ENCODE measurements around the gene MUTYH.

- TF ChIP-seq CTCF (IDR thresholded peaks at IDR 0.05) (no peak), POLR2A (IDR thresholded peaks at IDR 0.05; ENCODE audit: low read depth) (no peak), POLR2AphosphoS5 (IDR thresholded peaks at IDR 0.05) (no peak), EP300 (IDR thresholded peaks at IDR 0.05) (no peak)
Observed at GRCh38 chr1:45327644-45328515, 12.4 kb downstream of the MUTYH start.
